Endothelial cell of umbilical vein (primary cell): ENCODE data around the gene HDAC11. TPM values are rescaled to one million over a fixed set of nuclear protein-coding genes. Genes with fewer than 3 reads are reported as not detected.

Experiments used
- BruUV-seq: library from RNA; stranded (reverse); fragments of 400-500 nt; replicated peaks from 2 replicates; lab custom pipeline; 2021; lab: Mats Ljungman, UMichigan
- CTCF ChIA-PET: fragments of 300-600, 350-600 bp; sonication (Branson Sonifier 250); formaldehyde crosslinking; loops from one replicate; lab custom pipeline; 2021; ENCODE audit warnings: antibody characterized with exemption, inconsistent platforms; lab: Charles Lee
- POLR2A ChIA-PET: fragments of 300-600, 350-600 bp; sonication (Branson Sonifier 250); formaldehyde crosslinking; loops from one replicate; lab custom pipeline; 2021; ENCODE audit warnings: antibody characterized with exemption, inconsistent platforms; lab: Charles Lee
- DNase-seq: peaks from one replicate; pipeline ENCODE4 v3.0.0-alpha.2; 2011; ENCODE audit warnings: low read depth, low spot score
- FAIRE-seq: peaks from 2 replicates; lab custom pipeline; 2011; peaks lifted over from hg19 to GRCh38; lab: Jason Lieb, UNC
- H2AFZ ChIP-seq: 2 replicates; pipeline ENCODE4 v1.6.0; 2012; ENCODE audit warnings: low read depth, low read length, control low read depth, inconsistent platforms
- H3K27ac ChIP-seq: 2 replicates; pipeline ENCODE4 v1.5.1; 2011; ENCODE audit warnings: low read depth, mild to moderate bottlenecking, control low read depth, low read length, moderate library complexity; ENCODE audit not compliant: insufficient read depth
- H3K27me3 ChIP-seq, 2 experiments: 2 replicates each; pipeline versions ENCODE4 v1.6.0 to v1.6.1; 2011; ENCODE audit warnings: low read length in 2 of 2, mixed read lengths in 1 of 2; ENCODE audit not compliant: control insufficient read depth in 2 of 2, insufficient read depth in 2 of 2
- H3K36me3 ChIP-seq, 2 experiments: 2 replicates in 1 of 2; 3 replicates in 1 of 2; pipeline ENCODE4 v1.5.1; 2011; ENCODE audit warnings: low read length in 2 of 2, mild to moderate bottlenecking in 1 of 2, moderate library complexity in 1 of 2; ENCODE audit not compliant: control insufficient read depth in 2 of 2, insufficient read depth in 2 of 2; ENCODE audit errors: extremely low read depth in 1 of 2
- H3K4me1 ChIP-seq: 3 replicates; pipeline ENCODE4 v1.5.1; 2011; ENCODE audit warnings: mild to moderate bottlenecking, low read length; ENCODE audit not compliant: control insufficient read depth, insufficient read depth; ENCODE audit errors: extremely low read depth
- H3K4me2 ChIP-seq: 2 replicates; pipeline ENCODE4 v1.6.1; 2011; ENCODE audit warnings: low read length, control low read depth, mixed read lengths; ENCODE audit not compliant: insufficient read depth
- H3K4me3 ChIP-seq, 3 experiments: fragments of 200-600 bp in 1 of 3; sonication (generic), shearing (Covaris generic) in 1 of 3; replicated peaks in 1 of 3; 2 replicates each; pipeline ENCODE4 v1.5.1; 2011 to 2016; ENCODE audit warnings: control low read depth in 3 of 3, low read length in 3 of 3, mild to moderate bottlenecking in 2 of 3, inconsistent platforms in 1 of 3, low read depth in 1 of 3, moderate library complexity in 1 of 3; ENCODE audit not compliant: insufficient read depth in 1 of 3
- H3K79me2 ChIP-seq: 2 replicates; pipeline ENCODE4 v1.6.0; 2012; ENCODE audit warnings: low read length, inconsistent platforms; ENCODE audit not compliant: control insufficient read depth, insufficient read depth
- H3K9ac ChIP-seq: replicated peaks from 2 replicates; pipeline ENCODE3; 2011; ENCODE audit warnings: low read length, control low read depth; ENCODE audit not compliant: insufficient read depth; ENCODE audit errors: extremely low read depth
- H3K9me1 ChIP-seq: replicated peaks from 3 replicates; pipeline ENCODE4 v1.6.0; 2011; ENCODE audit warnings: mild to moderate bottlenecking, low read length; ENCODE audit not compliant: control insufficient read depth, insufficient read depth; ENCODE audit errors: extremely low read depth
- H3K9me3 ChIP-seq: replicated peaks from 2 replicates; pipeline ENCODE4 v1.5.1; 2012; ENCODE audit warnings: low read length, inconsistent platforms; ENCODE audit not compliant: control insufficient read depth, insufficient read depth
- H4K20me1 ChIP-seq: replicated peaks from 2 replicates; pipeline ENCODE3; 2011; ENCODE audit warnings: mild to moderate bottlenecking, low read length; ENCODE audit not compliant: control insufficient read depth, insufficient read depth; ENCODE audit errors: extremely low read depth
- EZH2 ChIP-seq: IDR thresholded peaks from 2 replicates; pipeline ENCODE4 v1.6.1; 2012; ENCODE audit warnings: borderline replicate concordance, low read depth, mild to moderate bottlenecking, moderate library complexity, low read length, inconsistent platforms; ENCODE audit not compliant: severe bottlenecking
- FOS ChIP-seq: IDR thresholded peaks from 2 replicates; pipeline ENCODE4 v1.6.1; 2011; ENCODE audit warnings: mild to moderate bottlenecking, low read length, moderate library complexity, borderline replicate concordance; ENCODE audit not compliant: insufficient read depth
- GATA2 ChIP-seq: IDR thresholded peaks from 2 replicates; pipeline ENCODE4 v1.7.0; 2011; ENCODE audit warnings: low read depth, mild to moderate bottlenecking, moderate library complexity, mixed read lengths, low read length; ENCODE audit not compliant: insufficient read length, insufficient read depth
- JUN ChIP-seq: IDR thresholded peaks from 2 replicates; pipeline ENCODE4 v1.6.1; 2011; ENCODE audit warnings: borderline replicate concordance, low read depth; ENCODE audit not compliant: insufficient read length, insufficient read depth
- MAX ChIP-seq: IDR thresholded peaks from 2 replicates; pipeline ENCODE4 v1.6.1; 2011; ENCODE audit not compliant: insufficient read depth, insufficient read length
- MYC ChIP-seq: IDR thresholded peaks from one replicate; pipeline ENCODE4 v1.6.1; 2011; ENCODE audit warnings: mild to moderate bottlenecking, low read depth, low read length
- POLR2A ChIP-seq: IDR thresholded peaks from 2 replicates; pipeline ENCODE4 v1.6.1; 2012; ENCODE audit warnings: low read depth, mild to moderate bottlenecking, control low read depth, low read length
- POLR2AphosphoS5 ChIP-seq: IDR thresholded peaks from 2 replicates; pipeline ENCODE4 v1.6.1; 2012; ENCODE audit warnings: low read depth, mild to moderate bottlenecking, control low read depth, low read length, moderate library complexity; ENCODE audit not compliant: insufficient read depth
- dilution Hi-C: fragments of 300-500 bp; cut with MboI; formaldehyde crosslinking; loops from one replicate; pipeline ENCODE4 v1.15.0; 2019; ENCODE audit warnings: low sequenced_read_pairs; ENCODE audit not compliant: extremely low pct_ligation_motif_present
- intact Hi-C: fragments of 100-400 bp; cut with micrococcal nuclease; formaldehyde crosslinking; loops from one replicate; pipeline ENCODE4 v1.10.0; 2022
- polyA plus RNA-seq, 4 experiments: library from polyadenylated mRNA; depleted of rRNA in 3 of 4; stranded (reverse) in 3 of 4; unstranded in 1 of 4; fragments of >200 nt; gene quantifications; 2 replicates each; pipeline versions ENCODE4 v1.2.1 to v1.2.3, GENCODE V29; 2011 to 2012; ENCODE audit warnings: missing spikeins in 1 of 4
- total RNA-seq: library from RNA; stranded (reverse); gene quantifications from 2 replicates; pipeline ENCODE4 v1.2.3, GENCODE V29; 2021
- TF ChIP-seq, protein P1 (sequence below), 2 donors: IDR thresholded peaks; 1 replicate in 1 of 2; 2 replicates in 1 of 2; pipeline ENCODE4 v1.5.1; 2011; ENCODE audit warnings: low read length in 2 of 2, mild to moderate bottlenecking in 2 of 2, moderate library complexity in 2 of 2, control low read depth in 1 of 2, inconsistent platforms in 1 of 2, low read depth in 1 of 2; ENCODE audit not compliant: insufficient read depth in 1 of 2; ENCODE audit errors: extremely low read depth in 1 of 2

HDAC11 gene
- total and polyA plus RNA-seq, 2 donors (not counting 3 experiments of a cell fraction or from before 2014, with no cell fraction given) = 6.8 to 8.8 TPM

DNA sequence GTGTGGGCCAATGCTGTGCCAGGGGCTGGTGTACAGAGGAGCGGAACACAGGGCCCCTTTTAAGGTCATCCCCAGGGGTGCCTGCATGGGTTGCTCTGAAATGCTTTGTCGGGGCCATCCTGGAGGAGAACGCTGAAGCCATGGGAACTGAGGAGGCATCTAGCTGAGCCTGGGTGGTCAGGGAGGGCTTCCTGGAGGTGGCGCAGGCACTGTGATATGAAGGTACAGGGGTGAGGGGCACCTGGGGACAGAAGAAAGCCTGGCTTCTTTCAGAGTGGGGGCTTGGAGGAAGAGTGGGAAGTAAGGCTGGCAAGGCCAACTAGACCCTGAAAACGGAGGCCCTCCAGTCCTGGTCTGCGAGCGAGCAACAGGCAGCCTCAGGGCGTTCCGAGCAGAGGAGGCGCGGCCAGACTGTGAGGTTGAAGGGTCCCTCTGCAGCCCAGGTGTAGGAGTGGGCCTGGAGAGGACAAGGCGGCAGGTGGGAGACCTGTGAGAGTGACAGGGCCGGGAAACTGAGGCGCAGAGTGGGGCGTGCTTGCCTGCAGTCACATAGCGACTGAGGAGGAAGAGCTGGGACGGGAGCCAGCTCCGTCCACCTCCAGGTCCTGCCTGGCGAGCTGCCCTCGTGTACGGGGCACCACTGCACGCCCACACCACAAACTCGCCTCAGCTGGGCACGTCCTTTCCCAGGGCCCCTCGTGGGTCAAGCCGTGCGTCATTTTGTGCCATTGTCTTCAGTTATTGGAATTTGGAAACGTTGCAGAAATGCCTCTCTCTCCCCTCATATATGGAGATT lies 72.9 kb downstream of the HDAC11 start:
- H3K4me3 ChIP-seq = no peak overlapping the region
- no peak overlapping the region for H3K27ac ChIP-seq
- DNase-seq (no peak), FAIRE-seq (no peak)
- POLR2A ChIA-PET = no interaction called here
- no peaks in the 10 kb centered on the region for H4K20me1 ChIP-seq
- peaks cover 5% of the 10 kb centered on the region for H3K4me1 ChIP-seq
- intact Hi-C loops (no loop called here), dilution Hi-C loops (no loop called here)
- no peaks in the 10 kb centered on the region for H3K9me3 ChIP-seq
- H3K36me3 ChIP-seq = no peaks in the 10 kb centered on the region
- no peak overlapping the region for H2AFZ ChIP-seq
- H3K79me2 ChIP-seq = no peaks in the 10 kb centered on the region
- BruUV-seq = no TSS peak
- H3K27me3 ChIP-seq = peaks cover 4 to 11% of the 10 kb centered on the region in 2 experiments
- CTCF ChIA-PET = no interaction called here
- H3K9ac ChIP-seq = no peak overlapping the region
- H3K9me1 ChIP-seq = no peaks in the 10 kb centered on the region
- TF ChIP-seq FOS = no peak
- no peak for TF ChIP-seq MYC
- TF ChIP-seq EZH2 = no peak
- TF ChIP-seq MAX = no peak
- TF ChIP-seq GATA2 = no peak
- TF ChIP-seq POLR2A = no peak
- no peak for TF ChIP-seq POLR2AphosphoS5
- no peak for TF ChIP-seq JUN
- TF ChIP-seq, protein P1, sequence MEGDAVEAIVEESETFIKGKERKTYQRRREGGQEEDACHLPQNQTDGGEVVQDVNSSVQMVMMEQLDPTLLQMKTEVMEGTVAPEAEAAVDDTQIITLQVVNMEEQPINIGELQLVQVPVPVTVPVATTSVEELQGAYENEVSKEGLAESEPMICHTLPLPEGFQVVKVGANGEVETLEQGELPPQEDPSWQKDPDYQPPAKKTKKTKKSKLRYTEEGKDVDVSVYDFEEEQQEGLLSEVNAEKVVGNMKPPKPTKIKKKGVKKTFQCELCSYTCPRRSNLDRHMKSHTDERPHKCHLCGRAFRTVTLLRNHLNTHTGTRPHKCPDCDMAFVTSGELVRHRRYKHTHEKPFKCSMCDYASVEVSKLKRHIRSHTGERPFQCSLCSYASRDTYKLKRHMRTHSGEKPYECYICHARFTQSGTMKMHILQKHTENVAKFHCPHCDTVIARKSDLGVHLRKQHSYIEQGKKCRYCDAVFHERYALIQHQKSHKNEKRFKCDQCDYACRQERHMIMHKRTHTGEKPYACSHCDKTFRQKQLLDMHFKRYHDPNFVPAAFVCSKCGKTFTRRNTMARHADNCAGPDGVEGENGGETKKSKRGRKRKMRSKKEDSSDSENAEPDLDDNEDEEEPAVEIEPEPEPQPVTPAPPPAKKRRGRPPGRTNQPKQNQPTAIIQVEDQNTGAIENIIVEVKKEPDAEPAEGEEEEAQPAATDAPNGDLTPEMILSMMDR (IDR thresholded peaks at IDR 0.05; ENCODE audit: extremely low read depth in 1 of 2, insufficient read depth in 1 of 2, low read depth in 1 of 2, low read length in 2 of 2) = no peak
- no peak overlapping the region for H3K4me2 ChIP-seq
